Measurements from ENCODE around the gene ZNRF2.

Gene ZNRF2

GRCh38 chr7:30309842-30310435 lies 25.5 kb downstream of the ZNRF2 start:
- no peak overlapping the region for H3K4me3 ChIP-seq (ENCODE audit: low read depth, low read length)
- TF ChIP-seq CTCF (IDR thresholded peaks at IDR 0.05; ENCODE audit: low read depth, low read length), result no peak

- TF ChIP-seq CTCF (IDR thresholded peaks at IDR 0.05; ENCODE audit: low read depth, low read length), result no peak
- no peak overlapping the region for H3K4me3 ChIP-seq (ENCODE audit: low read depth, low read length)
Measured at GRCh38 chr7:30310674-30311362, 26.4 kb downstream of the ZNRF2 start.

- TF ChIP-seq CTCF (IDR thresholded peaks at IDR 0.05; ENCODE audit: low read depth, low read length), result no peak
- H3K4me3 ChIP-seq (ENCODE audit: low read depth, low read length), result no peak overlapping the region
Measured at GRCh38 chr7:30312178-30312577, 27.8 kb downstream of the ZNRF2 start.

GRCh38 chr7:30313348-30313747 lies 29.0 kb downstream of the ZNRF2 start:
- no peak for TF ChIP-seq CTCF (IDR thresholded peaks at IDR 0.05; ENCODE audit: low read depth, low read length)
- H3K4me3 ChIP-seq (ENCODE audit: low read depth, low read length), result no peak overlapping the region

- H3K4me3 ChIP-seq (ENCODE audit: low read depth, low read length), result no peak overlapping the region
- no peak for TF ChIP-seq CTCF (IDR thresholded peaks at IDR 0.05; ENCODE audit: low read depth, low read length)
Measured at GRCh38 chr7:30313793-30314192, 29.4 kb downstream of the ZNRF2 start.

GRCh38 chr7:30315589-30315988 lies 31.2 kb downstream of the ZNRF2 start:
- no peak for TF ChIP-seq CTCF (IDR thresholded peaks at IDR 0.05; ENCODE audit: low read depth, low read length)
- H3K4me3 ChIP-seq (ENCODE audit: low read depth, low read length), result no peak overlapping the region

GRCh38 chr7:30320392-30320791 lies 36.0 kb downstream of the ZNRF2 start:
- TF ChIP-seq CTCF (IDR thresholded peaks at IDR 0.05; ENCODE audit: low read depth, low read length), result no peak
- H3K4me3 ChIP-seq (ENCODE audit: low read depth, low read length), result no peak overlapping the region

All from WI38 (cell line).